HepG2 (cell line): ENCODE results near the gene RHBDF2. TPM values are rescaled to one million over a fixed set of nuclear protein-coding genes. Genes with fewer than 3 reads are reported as not detected.

Experiments used
- EP300 ChIP-seq, 3 experiments: sonication (generic) in 1 of 3; formaldehyde crosslinking in 1 of 3; IDR thresholded peaks; 2 replicates each; pipeline versions ENCODE4 v1.5.1 to v1.6.1; 2011 to 2020; ENCODE audit warnings: low read depth in 2 of 3, low read length in 2 of 3, borderline replicate concordance in 1 of 3, improper control_type of control experiment in 1 of 3, mild to moderate bottlenecking in 1 of 3, missing genetic modification reagents in 1 of 3, moderate library complexity in 1 of 3
- KIAA2018 ChIP-seq: sonication (generic); formaldehyde crosslinking; IDR thresholded peaks from 2 replicates; pipeline ENCODE4 v1.5.0; 2020; ENCODE audit warnings: mild to moderate bottlenecking, missing genetic modification reagents, borderline replicate concordance
- MYC ChIP-seq: sonication (generic); formaldehyde crosslinking; IDR thresholded peaks from 2 replicates; pipeline ENCODE4 v1.9.0; 2021; ENCODE audit warnings: missing genetic modification reagents, borderline replicate concordance
- NPAS2 ChIP-seq: sonication (generic); formaldehyde crosslinking; IDR thresholded peaks from 2 replicates; pipeline ENCODE4 v1.8.0; 2022; ENCODE audit warnings: mild to moderate bottlenecking, missing genetic modification reagents, borderline replicate concordance
- PHF5A ChIP-seq: IDR thresholded peaks from one replicate; pipeline ENCODE4 v1.6.1; 2018; ENCODE audit warnings: low read depth, missing genetic modification reagents; ENCODE audit not compliant: unreplicated experiment
- SALL2 ChIP-seq: sonication (generic); formaldehyde crosslinking; IDR thresholded peaks from 2 replicates; pipeline ENCODE4 v1.8.1; 2023; ENCODE audit warnings: mild to moderate bottlenecking, missing genetic modification reagents, inconsistent platforms
- TEAD2 ChIP-seq: sonication (generic); formaldehyde crosslinking; IDR thresholded peaks from 2 replicates; pipeline ENCODE4 v1.9.0; 2021; ENCODE audit warnings: missing genetic modification reagents
- TEAD3 ChIP-seq: optimal IDR thresholded peaks from 2 replicates; pipeline ENCODE3; 2016; ENCODE audit warnings: borderline replicate concordance
- THAP11 ChIP-seq: IDR thresholded peaks from 2 replicates; pipeline ENCODE4 v1.6.1; 2016; ENCODE audit warnings: missing biosample characterization, missing genetic modification reagents
- ZFP1 ChIP-seq: IDR thresholded peaks from 2 replicates; pipeline ENCODE4 v1.6.1; 2016
- ZFP37 ChIP-seq: sonication (generic); formaldehyde crosslinking; IDR thresholded peaks from 2 replicates; pipeline ENCODE4 v1.4.0; 2020; ENCODE audit warnings: missing genetic modification reagents, borderline replicate concordance
- ZNF367 ChIP-seq: sonication (generic); formaldehyde crosslinking; IDR thresholded peaks from 2 replicates; pipeline ENCODE4 v1.4.0; 2020; ENCODE audit warnings: missing genetic modification reagents, borderline replicate concordance
- ZNF552 ChIP-seq: sonication (generic); formaldehyde crosslinking; IDR thresholded peaks from 2 replicates; pipeline ENCODE4 v1.9.0; 2022; ENCODE audit warnings: missing genetic modification reagents, mild to moderate bottlenecking, borderline replicate concordance
- ZNF570 ChIP-seq: sonication (generic); formaldehyde crosslinking; IDR thresholded peaks from 2 replicates; pipeline ENCODE4 v1.4.0; 2020; ENCODE audit warnings: mild to moderate bottlenecking, missing genetic modification reagents, borderline replicate concordance
- ZNF577 ChIP-seq: sonication (generic); formaldehyde crosslinking; IDR thresholded peaks from 2 replicates; pipeline ENCODE4 v1.4.0; 2020; ENCODE audit warnings: mild to moderate bottlenecking, low read depth, missing genetic modification reagents, borderline replicate concordance
- ZNF598 ChIP-seq: sonication (generic); formaldehyde crosslinking; IDR thresholded peaks from 2 replicates; pipeline ENCODE4 v1.5.1; 2020; ENCODE audit warnings: mild to moderate bottlenecking, missing genetic modification reagents, borderline replicate concordance
- ZNF615 ChIP-seq: sonication (generic); formaldehyde crosslinking; IDR thresholded peaks from 2 replicates; pipeline ENCODE4 v1.5.0; 2020; ENCODE audit warnings: mild to moderate bottlenecking, missing genetic modification reagents, borderline replicate concordance
- ZNF670 ChIP-seq: sonication (generic); formaldehyde crosslinking; IDR thresholded peaks from 2 replicates; pipeline ENCODE4 v1.8.0; 2022; ENCODE audit warnings: mild to moderate bottlenecking, missing genetic modification reagents, borderline replicate concordance
- ZNF883 ChIP-seq: sonication (generic); formaldehyde crosslinking; IDR thresholded peaks from 2 replicates; pipeline ENCODE4 v1.5.1; 2020; ENCODE audit warnings: mild to moderate bottlenecking, missing genetic modification reagents; ENCODE audit errors: not compliant biosample characterization
- ZSCAN9 ChIP-seq: IDR thresholded peaks from 2 replicates; pipeline ENCODE4 v1.6.1; 2016; ENCODE audit warnings: borderline replicate concordance
- polyA plus RNA-seq, 8 experiments: library from polyadenylated mRNA; depleted of rRNA in 3 of 8; stranded (reverse) in 7 of 8; unstranded in 1 of 8; fragments of >200 nt; fragmentation: Illumina TruSeq in 4 of 8; extraction: Trizol in 4 of 8; gene quantifications; 2 replicates each; pipeline versions ENCODE4 v1.2.1 to v1.2.3, GENCODE V29; 2011 to 2016; ENCODE audit warnings: low read depth in 4 of 8, missing spikeins in 1 of 8, mixed read lengths in 1 of 8; ENCODE audit not compliant: insufficient read depth in 1 of 8
- total RNA-seq, 5 experiments: library from RNA; depleted of rRNA; stranded (reverse); fragments of >200 nt; fragmentation: Illumina TruSeq; extraction: Trizol; gene quantifications; 2 replicates each; pipeline ENCODE4 v1.2.3, GENCODE V29; 2016; ENCODE audit warnings: low read depth in 1 of 5
- TF ChIP-seq, protein P1 (sequence below): sonication (generic); formaldehyde crosslinking; IDR thresholded peaks from 2 replicates; pipeline ENCODE4 v1.5.1; 2020; ENCODE audit warnings: mild to moderate bottlenecking, missing genetic modification reagents, moderate library complexity

Gene RHBDF2
- total and polyA plus RNA-seq, 2 of the 13 experiments (the other 11 are each of a cell fraction or from before 2014, with no cell fraction given), result 7.8 to 24.2 TPM

DNA sequence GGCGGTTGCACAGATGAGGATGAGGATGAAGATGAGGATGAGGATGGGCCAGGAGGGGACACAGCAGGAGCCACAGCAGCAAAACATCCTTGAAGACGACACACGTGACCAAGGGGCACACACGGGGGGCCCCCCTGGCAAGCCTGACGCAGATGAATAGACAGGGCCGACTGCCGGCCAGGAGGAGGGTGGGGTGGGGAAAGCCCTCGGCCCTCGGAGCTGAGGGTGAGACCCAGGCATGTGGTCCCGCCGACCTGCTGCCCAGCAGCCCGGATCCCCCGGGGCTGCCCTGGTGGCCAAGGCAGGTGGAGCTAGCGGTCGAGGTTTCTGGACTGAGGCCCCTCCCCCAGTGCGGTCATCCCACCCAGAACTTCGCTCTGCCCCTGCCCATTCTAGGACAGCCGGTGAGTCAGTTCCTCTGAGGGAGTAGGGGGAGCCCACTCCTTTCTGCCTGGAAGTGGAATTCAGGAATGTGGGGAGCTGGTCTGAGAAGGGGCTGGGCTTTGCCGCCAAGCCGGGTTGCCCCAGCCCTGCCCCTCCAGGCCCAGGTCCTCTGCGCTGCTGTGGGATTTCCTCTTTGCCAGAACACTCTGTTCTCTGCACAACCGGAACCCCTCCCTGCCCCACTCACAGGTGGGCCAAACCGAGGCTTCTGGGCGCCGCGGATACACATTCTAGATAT is 26.3 kb upstream of the RHBDF2 start (continued):
- TF ChIP-seq KIAA2018 (CRISPR knock-in tag), result no peak
- TF ChIP-seq TEAD2 (CRISPR knock-in tag), result no peak
- no peak for TF ChIP-seq ZNF367 (CRISPR knock-in tag)
- no peak for TF ChIP-seq ZNF598 (CRISPR knock-in tag)
- TF ChIP-seq TEAD3 (CRISPR knock-in tag), result peak; percentile 53
- TF ChIP-seq ZNF570 (CRISPR knock-in tag), result no peak
- no peak for TF ChIP-seq THAP11 (CRISPR knock-in tag)
- TF ChIP-seq ZFP1 (CRISPR knock-in tag), result no peak
- TF ChIP-seq ZNF883 (CRISPR knock-in tag), result peak; percentile 14
- TF ChIP-seq, protein P1, sequence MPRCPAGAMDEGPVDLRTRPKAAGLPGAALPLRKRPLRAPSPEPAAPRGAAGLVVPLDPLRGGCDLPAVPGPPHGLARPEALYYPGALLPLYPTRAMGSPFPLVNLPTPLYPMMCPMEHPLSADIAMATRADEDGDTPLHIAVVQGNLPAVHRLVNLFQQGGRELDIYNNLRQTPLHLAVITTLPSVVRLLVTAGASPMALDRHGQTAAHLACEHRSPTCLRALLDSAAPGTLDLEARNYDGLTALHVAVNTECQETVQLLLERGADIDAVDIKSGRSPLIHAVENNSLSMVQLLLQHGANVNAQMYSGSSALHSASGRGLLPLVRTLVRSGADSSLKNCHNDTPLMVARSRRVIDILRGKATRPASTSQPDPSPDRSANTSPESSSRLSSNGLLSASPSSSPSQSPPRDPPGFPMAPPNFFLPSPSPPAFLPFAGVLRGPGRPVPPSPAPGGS, result peak; percentile 63; the same call in 1 of the 2 replicates
- no peak for TF ChIP-seq MYC
- TF ChIP-seq ZSCAN9 (CRISPR knock-in tag), result peak; percentile 28; the same call in 1 of the 2 replicates
- no peak for TF ChIP-seq ZFP37 (CRISPR knock-in tag)
- no peak for TF ChIP-seq ZNF552
- TF ChIP-seq SALL2 (CRISPR knock-in tag), result no peak
- no peak for TF ChIP-seq ZNF577 (CRISPR knock-in tag)
- no peak for TF ChIP-seq PHF5A (CRISPR knock-in tag)
- no peak for TF ChIP-seq ZNF615
- no peak for TF ChIP-seq NPAS2 (CRISPR knock-in tag)
- TF ChIP-seq EP300 (IDR thresholded peaks at IDR 0.05; ENCODE audit: low read depth in 2 of 2, low read length in 2 of 2), result no peak
- no peak for TF ChIP-seq EP300 (CRISPR knock-in tag; IDR thresholded peaks at IDR 0.05; ENCODE audit: borderline replicate concordance)
- no peak for TF ChIP-seq ZNF670
